BE2C (cell line): Measurements from ENCODE around the gene NSFL1C.

ENCODE experiments used
- DNase-seq: peaks from one replicate; pipeline ENCODE4 v3.0.0-alpha.2; 2020
- H3K27me3 ChIP-seq: fragments of 250-450 bp; sonication (Bioruptor Pico); 2 replicates; pipeline ENCODE4 v1.5.1; 2020; ENCODE audit warnings: mild to moderate bottlenecking
- H3K36me3 ChIP-seq: fragments of 250-450 bp; sonication (Bioruptor Pico); 2 replicates; pipeline ENCODE4 v1.5.1; 2020; ENCODE audit warnings: mild to moderate bottlenecking
- H3K4me1 ChIP-seq: fragments of 250-450 bp; sonication (Bioruptor Pico); 2 replicates; pipeline ENCODE4 v1.5.1; 2020
- H3K4me3 ChIP-seq: 2 replicates; pipeline ENCODE4 v1.5.1; 2011; ENCODE audit warnings: low read depth, low read length
- H3K9me3 ChIP-seq: fragments of 250-450 bp; sonication (Bioruptor Pico); 2 replicates; pipeline ENCODE4 v1.5.1; 2020
- TF ChIP-seq, protein P1 (sequence below): IDR thresholded peaks from 2 replicates; pipeline ENCODE4 v1.5.1; 2012; ENCODE audit warnings: mild to moderate bottlenecking, low read depth, low read length

Gene NSFL1C

DNA sequence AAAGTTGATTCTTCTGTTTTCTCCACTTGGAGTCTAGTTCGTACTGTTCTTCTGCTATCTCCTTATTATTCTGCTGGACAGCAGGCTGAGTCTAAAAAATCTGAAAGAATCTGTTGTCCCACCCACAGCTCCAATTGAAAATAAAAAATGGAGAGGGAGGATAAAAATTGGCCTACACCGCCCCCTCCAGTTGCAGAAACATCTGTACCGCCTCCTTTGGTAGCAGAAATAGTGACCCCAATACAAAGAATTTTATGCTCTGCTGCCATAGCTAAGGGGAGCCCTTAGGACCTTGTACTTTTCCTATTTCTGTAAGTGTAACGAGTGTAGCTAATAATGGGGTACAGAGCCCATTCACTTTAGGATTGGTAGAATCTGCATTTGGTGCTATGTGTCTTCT lies 68.9 kb downstream of the NSFL1C start:
- DNase-seq: no peak
- H3K4me3 ChIP-seq: no peak overlapping the region
- TF ChIP-seq, protein P1, sequence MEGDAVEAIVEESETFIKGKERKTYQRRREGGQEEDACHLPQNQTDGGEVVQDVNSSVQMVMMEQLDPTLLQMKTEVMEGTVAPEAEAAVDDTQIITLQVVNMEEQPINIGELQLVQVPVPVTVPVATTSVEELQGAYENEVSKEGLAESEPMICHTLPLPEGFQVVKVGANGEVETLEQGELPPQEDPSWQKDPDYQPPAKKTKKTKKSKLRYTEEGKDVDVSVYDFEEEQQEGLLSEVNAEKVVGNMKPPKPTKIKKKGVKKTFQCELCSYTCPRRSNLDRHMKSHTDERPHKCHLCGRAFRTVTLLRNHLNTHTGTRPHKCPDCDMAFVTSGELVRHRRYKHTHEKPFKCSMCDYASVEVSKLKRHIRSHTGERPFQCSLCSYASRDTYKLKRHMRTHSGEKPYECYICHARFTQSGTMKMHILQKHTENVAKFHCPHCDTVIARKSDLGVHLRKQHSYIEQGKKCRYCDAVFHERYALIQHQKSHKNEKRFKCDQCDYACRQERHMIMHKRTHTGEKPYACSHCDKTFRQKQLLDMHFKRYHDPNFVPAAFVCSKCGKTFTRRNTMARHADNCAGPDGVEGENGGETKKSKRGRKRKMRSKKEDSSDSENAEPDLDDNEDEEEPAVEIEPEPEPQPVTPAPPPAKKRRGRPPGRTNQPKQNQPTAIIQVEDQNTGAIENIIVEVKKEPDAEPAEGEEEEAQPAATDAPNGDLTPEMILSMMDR: no peak
- no peaks in the 10 kb centered on the region for H3K4me1 ChIP-seq
- H3K27me3 ChIP-seq: no peaks in the 10 kb centered on the region
- no peaks in the 10 kb centered on the region for H3K9me3 ChIP-seq
- H3K36me3 ChIP-seq: no peaks in the 10 kb centered on the region

DNA sequence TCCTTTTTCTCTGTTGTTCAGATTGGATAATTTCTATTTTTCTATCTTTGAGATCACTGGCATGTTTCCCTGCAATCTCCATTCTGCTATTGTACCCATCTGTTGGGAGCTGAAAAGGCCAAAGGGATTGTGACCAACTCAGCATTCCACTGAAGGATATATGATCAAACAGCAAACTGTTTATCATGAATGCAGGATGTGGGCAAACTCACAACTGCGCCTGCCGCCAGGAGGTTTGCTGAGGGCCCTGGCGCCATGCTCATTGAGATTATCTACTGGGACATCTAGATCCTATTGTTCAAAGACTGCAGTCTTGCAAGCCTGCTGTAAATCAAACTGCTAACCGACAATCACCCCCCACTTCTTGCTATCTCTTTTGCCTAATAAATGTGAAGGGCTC lies 69.9 kb downstream of the NSFL1C start:
- no peak for DNase-seq
- Histone ChIP-seq H3K4me1 (no peaks in the 10 kb centered on the region), H3K27me3 (no peaks in the 10 kb centered on the region), H3K9me3 (no peaks in the 10 kb centered on the region), H3K36me3 (no peaks in the 10 kb centered on the region), H3K4me3 (no peak overlapping the region)
- TF ChIP-seq, protein P1: no peak

DNA sequence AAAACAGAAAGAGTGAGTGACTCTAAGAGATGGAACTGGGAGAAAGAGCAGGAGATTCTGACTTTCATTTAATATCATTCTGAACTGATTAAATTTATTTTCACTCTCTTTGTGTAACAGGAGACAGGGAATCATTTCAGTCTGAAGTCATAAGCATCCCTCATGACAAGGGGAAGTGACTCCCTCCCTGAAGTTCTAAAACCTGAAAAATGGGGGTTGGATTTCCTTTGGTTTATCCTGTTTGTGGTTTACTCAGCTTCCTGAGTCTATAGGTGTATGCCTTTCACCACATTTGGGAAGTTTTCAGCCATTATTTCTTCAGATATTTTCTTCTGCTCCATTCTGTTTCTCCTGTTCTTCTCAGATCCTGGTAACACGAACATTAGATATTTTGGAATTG lies 70.4 kb downstream of the NSFL1C start:
- H3K4me1 ChIP-seq: no peaks in the 10 kb centered on the region
- TF ChIP-seq, protein P1: no peak
- H3K9me3 ChIP-seq: no peaks in the 10 kb centered on the region
- H3K27me3 ChIP-seq: no peaks in the 10 kb centered on the region
- H3K36me3 ChIP-seq: no peaks in the 10 kb centered on the region
- DNase-seq: no peak
- H3K4me3 ChIP-seq: no peak overlapping the region

DNA sequence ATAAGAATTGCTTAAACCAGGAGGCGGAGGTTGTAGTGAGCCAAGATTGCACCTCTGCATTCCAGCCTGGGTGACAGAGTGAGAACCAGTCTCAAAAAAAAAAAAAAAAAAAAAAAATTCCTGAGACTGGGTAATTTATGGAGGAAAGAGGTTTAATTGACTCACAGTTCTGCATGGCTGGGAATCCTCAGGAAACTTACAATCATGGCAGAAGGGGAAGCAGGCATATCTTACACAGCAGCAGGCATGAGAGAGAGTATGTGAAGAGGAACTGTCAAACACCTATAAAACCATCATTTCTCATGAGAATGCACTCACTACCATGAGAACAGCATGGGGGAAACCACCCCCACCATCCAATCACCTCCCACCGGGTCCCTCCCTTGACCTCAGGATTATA lies 72.0 kb downstream of the NSFL1C start:
- Histone ChIP-seq H3K4me1 (no peaks in the 10 kb centered on the region), H3K9me3 (no peaks in the 10 kb centered on the region), H3K4me3 (no peak overlapping the region), H3K36me3 (no peaks in the 10 kb centered on the region), H3K27me3 (no peaks in the 10 kb centered on the region)
- DNase-seq: no peak
- TF ChIP-seq, protein P1: no peak

DNA sequence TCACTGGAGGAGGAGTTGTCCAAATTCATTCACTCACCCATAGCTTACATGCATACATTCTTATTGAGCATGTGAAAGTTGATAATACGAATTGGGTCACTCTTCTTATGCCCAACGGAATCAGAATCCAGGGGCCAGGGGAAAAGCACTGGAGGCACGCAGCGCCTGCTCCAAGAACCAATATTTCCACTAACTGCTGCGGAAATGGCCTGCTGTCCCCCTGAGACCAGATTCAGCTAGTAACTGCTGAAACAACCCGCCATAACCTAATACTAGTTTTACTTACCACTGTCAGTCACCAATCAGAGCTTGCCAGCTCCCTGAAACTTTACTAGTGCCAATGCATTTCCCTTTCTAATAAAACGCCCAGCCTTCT lies 73.2 kb downstream of the NSFL1C start:
- TF ChIP-seq, protein P1: no peak
- Histone ChIP-seq H3K27me3 (no peaks in the 10 kb centered on the region), H3K4me1 (no peaks in the 10 kb centered on the region), H3K36me3 (no peaks in the 10 kb centered on the region), H3K9me3 (no peaks in the 10 kb centered on the region), H3K4me3 (peak overlapping the region; percentile 58)
- no peak for DNase-seq

DNA sequence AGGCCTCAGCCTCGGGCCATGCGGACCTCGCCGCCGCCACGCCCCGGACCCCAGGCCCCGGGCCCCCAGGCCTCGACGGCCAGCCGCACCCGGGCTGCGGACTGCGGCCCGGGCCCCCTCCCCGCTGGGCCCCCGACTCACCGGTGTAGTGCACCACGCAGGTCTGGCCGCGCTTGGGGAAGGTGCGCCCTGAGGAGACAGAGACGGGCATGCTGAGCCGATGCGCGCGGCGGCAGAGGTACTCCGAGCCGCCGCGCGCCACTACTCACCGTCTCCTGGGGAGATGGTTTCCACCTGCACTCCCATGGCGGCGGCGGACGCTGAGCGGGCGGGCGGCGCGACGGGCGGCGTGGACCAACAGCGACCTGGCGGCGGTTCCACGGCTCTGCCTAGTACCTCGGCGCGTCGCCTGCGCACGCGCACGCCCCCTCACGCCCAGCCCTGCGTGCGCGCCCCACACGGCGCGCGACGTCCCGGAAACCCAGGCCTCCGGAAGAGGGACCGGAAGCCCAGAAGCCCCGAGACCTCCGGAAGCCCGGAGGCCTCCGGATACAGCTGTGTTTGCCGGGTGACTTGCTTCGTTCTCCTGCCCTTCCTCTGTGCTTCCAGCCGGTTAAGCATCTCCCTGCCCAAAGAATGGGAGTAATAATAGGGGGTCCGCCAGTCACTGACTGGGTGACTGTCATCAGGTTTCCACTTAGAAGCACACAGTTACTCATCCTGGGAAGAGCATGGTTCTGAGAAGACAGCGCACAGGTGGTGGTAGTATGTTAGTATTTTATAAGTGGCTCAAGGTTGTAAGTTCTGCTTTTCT lies 73.7 kb downstream of the NSFL1C start, which contains the start of gene FKBP1A:
Gene FKBP1A, minus strand, starts transcription at position 362 of the 814 bp plus-strand sequence. Its CDS starts 56 bp downstream, at position 306.
- no peaks in the 10 kb centered on the region for H3K36me3 ChIP-seq
- H3K9me3 ChIP-seq: no peaks in the 10 kb centered on the region
- H3K4me1 ChIP-seq: no peaks in the 10 kb centered on the region
- TF ChIP-seq, protein P1: no peak
- DNase-seq: peak; percentile 85
- peak within 1 kb of the TSS; percentile 86 for H3K4me3 ChIP-seq
- no peaks in the 10 kb centered on the region for H3K27me3 ChIP-seq
